Mesothelial cell of epicardium (in vitro differentiated cells): ENCODE measurements around the gene LRP5. TPM values are rescaled to one million over a fixed set of nuclear protein-coding genes. Genes with fewer than 3 reads are reported as not detected.

Experiments
- DNase-seq, 2 experiments: peaks; one replicate each; pipeline ENCODE4 v3.0.0; 2021; ENCODE audit warnings: low spot score in 2 of 2; ENCODE audit not compliant: unreplicated experiment in 2 of 2
- H3K27ac Mint-ChIP-seq: 2 replicates; pipeline ENCODE4 v1.8.0; 2021; ENCODE audit warnings: mixed read lengths
- H3K27me3 Mint-ChIP-seq: 2 replicates; pipeline ENCODE4 v1.8.0; 2021; ENCODE audit warnings: low read depth, mixed read lengths
- H3K36me3 Mint-ChIP-seq: 2 replicates; pipeline ENCODE4 v1.8.0; 2021; ENCODE audit warnings: mixed read lengths
- H3K4me1 Mint-ChIP-seq: 2 replicates; pipeline ENCODE4 v1.8.0; 2021; ENCODE audit warnings: mixed read lengths
- H3K4me3 Mint-ChIP-seq: 2 replicates; pipeline ENCODE4 v1.8.0; 2021; ENCODE audit warnings: mild to moderate bottlenecking, moderate library complexity, mixed read lengths
- H3K9me3 Mint-ChIP-seq: 2 replicates; pipeline ENCODE4 v1.8.0; 2021; ENCODE audit warnings: mixed read lengths
- total RNA-seq: library from RNA; stranded (reverse); gene quantifications from 3 replicates; pipeline ENCODE4 v1.2.1, GENCODE V29; 2021
- TF ChIP-seq, protein P1 (sequence below): fragments of 200-600 bp; sonication (generic); IDR thresholded peaks from one replicate; pipeline ENCODE4 v1.5.0; 2021; ENCODE audit warnings: antibody characterized with exemption; ENCODE audit not compliant: unreplicated experiment

LRP5 gene
- total RNA-seq, 1 donor from 2014 or later: 72.5 TPM

DNA sequence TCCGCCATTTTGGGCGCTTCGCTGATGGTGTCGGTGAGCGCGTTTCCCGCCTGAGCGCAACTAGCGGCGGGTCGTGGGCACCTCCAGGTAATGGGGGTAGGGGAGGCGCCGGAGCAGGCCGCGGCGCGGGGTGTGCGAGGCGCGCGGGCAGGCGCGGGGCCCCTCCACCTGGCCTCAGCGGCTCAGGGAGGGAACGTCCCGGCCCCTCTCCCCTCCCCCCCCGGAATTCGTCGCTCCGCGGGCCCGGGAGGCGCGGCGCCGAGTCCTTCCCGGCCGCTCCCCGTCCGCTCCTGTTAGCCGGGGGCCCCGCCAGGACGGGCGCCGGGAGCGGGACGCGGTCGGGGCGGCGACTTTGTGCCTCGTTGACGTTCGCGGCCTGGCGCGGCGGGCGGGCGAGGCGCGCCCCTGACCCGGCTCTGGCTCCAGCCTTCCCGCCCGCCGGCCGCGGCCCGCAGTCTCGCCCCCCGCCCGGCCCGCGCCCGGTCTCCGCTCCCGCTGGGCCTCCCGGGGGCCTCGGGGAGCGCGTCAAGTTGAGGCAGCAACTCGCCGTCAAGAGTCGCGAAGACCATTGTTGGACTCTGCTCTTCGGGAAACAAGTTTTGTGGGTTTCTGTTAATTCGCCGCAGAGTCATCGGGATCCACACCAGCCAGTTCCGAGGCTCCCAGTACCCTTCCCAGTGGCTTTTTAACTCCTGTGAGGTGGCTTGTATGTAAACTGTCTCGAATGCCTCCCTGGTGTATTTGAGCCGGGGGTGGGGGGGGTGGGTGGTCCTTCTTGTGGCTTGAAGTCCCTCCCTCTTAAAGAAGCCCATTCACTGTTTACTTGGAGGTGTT, 148.6 kb downstream of the LRP5 start, which contains the start of gene PPP6R3:
Gene PPP6R3, plus strand, starts transcription at position 12 of the 834 bp plus-strand sequence. CDS start 76,913 bp downstream, outside the sequence.
- Mint-ChIP-seq H3K9me3 (no peaks in the 10 kb centered on the region), H3K4me3 (peak within 1 kb of the TSS; percentile 89), H3K36me3 (no peaks in the 10 kb centered on the region), H3K27ac (peak within 1 kb of the TSS; percentile 89), H3K27me3 (no peaks in the 10 kb centered on the region), H3K4me1 (peaks cover 40% of the 10 kb centered on the region)
- TF ChIP-seq, protein P1, sequence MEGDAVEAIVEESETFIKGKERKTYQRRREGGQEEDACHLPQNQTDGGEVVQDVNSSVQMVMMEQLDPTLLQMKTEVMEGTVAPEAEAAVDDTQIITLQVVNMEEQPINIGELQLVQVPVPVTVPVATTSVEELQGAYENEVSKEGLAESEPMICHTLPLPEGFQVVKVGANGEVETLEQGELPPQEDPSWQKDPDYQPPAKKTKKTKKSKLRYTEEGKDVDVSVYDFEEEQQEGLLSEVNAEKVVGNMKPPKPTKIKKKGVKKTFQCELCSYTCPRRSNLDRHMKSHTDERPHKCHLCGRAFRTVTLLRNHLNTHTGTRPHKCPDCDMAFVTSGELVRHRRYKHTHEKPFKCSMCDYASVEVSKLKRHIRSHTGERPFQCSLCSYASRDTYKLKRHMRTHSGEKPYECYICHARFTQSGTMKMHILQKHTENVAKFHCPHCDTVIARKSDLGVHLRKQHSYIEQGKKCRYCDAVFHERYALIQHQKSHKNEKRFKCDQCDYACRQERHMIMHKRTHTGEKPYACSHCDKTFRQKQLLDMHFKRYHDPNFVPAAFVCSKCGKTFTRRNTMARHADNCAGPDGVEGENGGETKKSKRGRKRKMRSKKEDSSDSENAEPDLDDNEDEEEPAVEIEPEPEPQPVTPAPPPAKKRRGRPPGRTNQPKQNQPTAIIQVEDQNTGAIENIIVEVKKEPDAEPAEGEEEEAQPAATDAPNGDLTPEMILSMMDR: no peak
- no peak for DNase-seq

DNA sequence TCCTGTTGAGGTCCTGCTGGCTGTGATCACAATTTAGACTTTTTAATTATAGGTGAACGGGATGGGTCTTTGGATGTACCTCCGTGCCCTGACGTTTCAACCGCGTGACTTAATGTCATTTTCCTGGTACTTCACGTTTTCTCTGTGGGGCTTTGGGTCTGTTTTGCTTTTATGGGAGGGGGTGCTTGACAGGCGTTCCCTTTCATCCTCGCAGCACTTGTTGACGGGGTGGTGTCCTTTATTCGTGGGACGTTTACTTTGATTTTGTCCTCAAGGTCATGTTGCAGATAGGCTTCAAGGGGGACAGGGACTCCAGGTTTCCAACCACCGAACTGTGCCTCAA, 149.2 kb downstream of the LRP5 start:
- Mint-ChIP-seq H3K4me1 (peaks cover 42% of the 10 kb centered on the region), H3K36me3 (no peaks in the 10 kb centered on the region), H3K27ac (peak overlapping the region; percentile 36), H3K27me3 (no peaks in the 10 kb centered on the region), H3K4me3 (peak overlapping the region; percentile 89), H3K9me3 (no peaks in the 10 kb centered on the region)
- TF ChIP-seq, protein P1: no peak
- DNase-seq: no peak

DNA sequence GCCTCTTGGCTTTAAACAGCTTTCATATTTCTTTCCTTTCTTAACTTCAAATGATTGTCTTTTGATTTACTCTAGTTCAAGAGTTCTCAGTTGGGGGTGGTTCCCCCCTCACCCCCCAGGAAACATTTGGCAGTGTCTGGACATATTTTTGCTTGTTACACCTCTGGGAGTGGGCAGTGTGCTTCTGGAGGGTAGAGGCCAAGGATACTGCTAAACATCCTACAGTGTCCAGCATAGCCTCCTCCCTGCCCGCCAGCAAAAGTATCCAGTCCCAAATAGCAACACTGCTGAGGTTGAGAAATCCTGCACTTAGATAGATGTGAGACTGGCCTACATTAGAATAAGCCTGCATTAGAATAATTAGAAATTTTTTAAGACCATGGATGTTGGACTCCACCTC, 151.3 kb downstream of the LRP5 start:
- no peak for DNase-seq
- H3K4me1 Mint-ChIP-seq: peaks cover 52% of the 10 kb centered on the region
- H3K27me3 Mint-ChIP-seq: no peaks in the 10 kb centered on the region
- peak overlapping the region; percentile 83 for H3K27ac Mint-ChIP-seq
- TF ChIP-seq, protein P1: no peak
- peak overlapping the region; percentile 20 for H3K4me3 Mint-ChIP-seq
- H3K36me3 Mint-ChIP-seq: no peaks in the 10 kb centered on the region
- H3K9me3 Mint-ChIP-seq: no peaks in the 10 kb centered on the region

DNA sequence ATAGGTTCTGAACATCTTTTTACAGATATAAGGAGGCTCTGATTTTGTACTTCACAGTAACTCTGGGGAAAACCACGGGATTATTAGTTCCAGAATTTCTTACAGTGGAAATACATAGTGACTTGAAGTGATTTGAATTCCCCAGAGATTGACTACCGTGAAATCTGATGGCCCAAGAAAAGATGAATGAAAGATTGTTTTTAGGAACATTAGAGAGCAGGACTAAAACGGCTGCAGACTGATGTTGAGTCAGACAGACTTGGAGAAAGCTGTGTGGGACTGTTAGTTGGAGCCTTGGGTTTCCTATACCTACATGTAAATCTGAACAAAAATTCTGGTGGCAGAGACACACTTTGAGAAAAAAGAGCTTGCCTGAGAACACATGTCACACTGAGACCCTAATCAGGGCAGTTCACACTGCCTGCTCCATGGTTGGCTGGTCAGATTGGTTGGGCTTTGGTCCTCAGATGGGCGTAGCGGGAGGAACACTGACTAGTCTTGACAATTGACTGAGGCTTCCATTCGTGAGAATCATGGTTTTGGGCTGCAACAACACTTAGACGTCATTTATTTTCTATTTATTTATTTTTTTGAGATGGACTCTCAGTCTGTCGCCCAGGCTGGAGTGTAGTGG, 154.9 kb downstream of the LRP5 start:
- peaks cover 62% of the 10 kb centered on the region for H3K4me1 Mint-ChIP-seq

DNA sequence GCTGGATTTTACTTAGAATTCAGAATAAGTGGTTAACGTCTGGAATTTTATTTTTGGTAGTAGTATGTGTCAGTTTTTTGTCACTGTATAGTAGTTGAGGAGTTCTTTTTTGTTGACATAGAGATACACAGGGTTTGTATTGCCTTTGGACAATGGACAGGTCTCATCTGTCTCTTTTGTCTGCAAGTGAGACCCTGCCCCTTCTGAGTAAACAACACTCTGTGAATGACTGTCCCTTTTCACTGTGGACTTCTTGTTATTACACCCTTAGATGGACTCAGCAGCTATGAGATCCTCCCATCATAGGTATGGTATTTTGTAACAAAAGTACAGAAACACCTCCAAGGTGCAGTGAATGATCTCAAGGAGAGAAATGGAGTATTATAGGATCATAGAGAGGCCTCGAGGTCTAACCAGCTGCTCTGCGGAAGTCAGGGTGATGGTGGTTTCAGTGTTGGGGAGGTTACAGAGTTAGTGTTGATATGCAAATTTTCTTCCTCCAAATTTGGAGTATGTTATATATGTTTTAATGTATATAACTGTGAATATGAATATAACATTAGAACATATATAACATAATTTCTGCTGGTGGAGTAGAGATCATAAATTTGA, 155.9 kb downstream of the LRP5 start:
- no peak overlapping the region for H3K4me3 Mint-ChIP-seq
- TF ChIP-seq, protein P1: no peak
- no peaks in the 10 kb centered on the region for H3K27me3 Mint-ChIP-seq
- H3K27ac Mint-ChIP-seq: peak overlapping the region; percentile 39
- DNase-seq: no peak
- H3K4me1 Mint-ChIP-seq: peaks cover 55% of the 10 kb centered on the region
- H3K9me3 Mint-ChIP-seq: peaks cover 16% of the 10 kb centered on the region
- H3K36me3 Mint-ChIP-seq: peaks cover 25% of the 10 kb centered on the region

More for the DNA sequence above, 154.9 kb downstream of the LRP5 start:
- Mint-ChIP-seq H3K27me3 (no peaks in the 10 kb centered on the region), H3K4me3 (no peak overlapping the region), H3K9me3 (peaks cover 11% of the 10 kb centered on the region), H3K27ac (peak overlapping the region; percentile 13), H3K36me3 (peaks cover 16% of the 10 kb centered on the region)
- DNase-seq: no peak
- TF ChIP-seq, protein P1: no peak
